IPS-18c (cell line): ENCODE measurements around the gene SLC25A24.
"Not testable (repeated sequence)": the region's sequence is repeated elsewhere in the genome, so short reads cannot be mapped to it uniquely, and the experiment has no call there.

ENCODE experiments used
- H3K4me3 ChIP-seq: 2 replicates; pipeline ENCODE4 v1.7.0; 2013; ENCODE audit warnings: low read depth, mild to moderate bottlenecking, low read length, moderate library complexity; ENCODE audit not compliant: insufficient read depth
- H3K9me3 ChIP-seq: one replicate; pipeline ENCODE4 v1.6.1; 2013; ENCODE audit warnings: mild to moderate bottlenecking, low read length, moderate library complexity; ENCODE audit not compliant: control insufficient read depth, insufficient read depth

Gene SLC25A24

GRCh38 chr1:108203582-108203981 is 3.4 kb upstream of the SLC25A24 start:
- H3K4me3 ChIP-seq, H3K9me3 ChIP-seq: not testable (repeated sequence)

- Histone ChIP-seq H3K9me3 (peaks cover 2% of the 10 kb centered on the region), H3K4me3 (no peak overlapping the region)
Observed at GRCh38 chr1:108201687-108202086, 1.5 kb upstream of the SLC25A24 start.

GRCh38 chr1:108200687-108201051 is 526 bp upstream of the SLC25A24 start:
- Histone ChIP-seq H3K9me3 (peaks cover 2% of the 10 kb centered on the region), H3K4me3 (peak overlapping the region; percentile 87)

GRCh38 chr1:108199201-108199691 is 897 bp downstream of the SLC25A24 start:
- peaks cover 2% of the 10 kb centered on the region for H3K9me3 ChIP-seq
- peak overlapping the region; percentile 87 for H3K4me3 ChIP-seq

GRCh38 chr1:108194051-108194450 is 6.1 kb downstream of the SLC25A24 start:
- Histone ChIP-seq H3K9me3 (peaks cover 2% of the 10 kb centered on the region), H3K4me3 (no peak overlapping the region)

GRCh38 chr1:108193333-108193732 is 6.8 kb downstream of the SLC25A24 start:
- Histone ChIP-seq H3K4me3 (no peak overlapping the region), H3K9me3 (peaks cover 2% of the 10 kb centered on the region)

- Histone ChIP-seq H3K4me3 (no peak overlapping the region), H3K9me3 (peaks cover 2% of the 10 kb centered on the region)
Observed at GRCh38 chr1:108192581-108192980, 7.6 kb downstream of the SLC25A24 start.

- Histone ChIP-seq H3K9me3 (peaks cover 2% of the 10 kb centered on the region), H3K4me3 (no peak overlapping the region)
Observed at GRCh38 chr1:108190686-108191416, 9.3 kb downstream of the SLC25A24 start.

- no peak overlapping the region for H3K4me3 ChIP-seq
- peaks cover 2% of the 10 kb centered on the region for H3K9me3 ChIP-seq
Observed at GRCh38 chr1:108190001-108190634, 10.0 kb downstream of the SLC25A24 start.

- Histone ChIP-seq H3K4me3 (no peak overlapping the region), H3K9me3 (peaks cover 2% of the 10 kb centered on the region)
Observed at GRCh38 chr1:108188801-108189200, 11.3 kb downstream of the SLC25A24 start.

GRCh38 chr1:108182959-108183700 is 17.0 kb downstream of the SLC25A24 start:
- Histone ChIP-seq H3K4me3 (no peak overlapping the region), H3K9me3 (no peaks in the 10 kb centered on the region)

GRCh38 chr1:108179018-108179417 is 21.1 kb downstream of the SLC25A24 start:
- Histone ChIP-seq H3K4me3 (no peak overlapping the region), H3K9me3 (peaks cover 12% of the 10 kb centered on the region)

GRCh38 chr1:108162409-108162808 is 37.7 kb downstream of the SLC25A24 start:
- not testable (repeated sequence) for H3K4me3 ChIP-seq, H3K9me3 ChIP-seq

- H3K9me3 ChIP-seq: not testable (repeated sequence)
Observed at GRCh38 chr1:108159951-108160350, 40.2 kb downstream of the SLC25A24 start.

GRCh38 chr1:108158893-108159453 is 41.2 kb downstream of the SLC25A24 start:
- Histone ChIP-seq H3K9me3 (peaks cover 2% of the 10 kb centered on the region), H3K4me3 (no peak overlapping the region)

More at GRCh38 chr1:108159951-108160350, 40.2 kb downstream of the SLC25A24 start:
- not testable (repeated sequence) for H3K4me3 ChIP-seq

- H3K9me3 ChIP-seq: no peaks in the 10 kb centered on the region
- no peak overlapping the region for H3K4me3 ChIP-seq
Observed at GRCh38 chr1:108154314-108154713, 45.8 kb downstream of the SLC25A24 start.

GRCh38 chr1:108152782-108153222 is 47.3 kb downstream of the SLC25A24 start:
- Histone ChIP-seq H3K4me3 (no peak overlapping the region), H3K9me3 (no peaks in the 10 kb centered on the region)
